Liver (tissue), 9 donors: ENCODE results near the gene HRH3. TPM values are rescaled to one million over a fixed set of nuclear protein-coding genes. Genes with fewer than 3 reads are reported as not detected.

ENCODE experiments used
- DNase-seq: peaks from one replicate; pipeline ENCODE4 v3.0.0-alpha.2; 2017; ENCODE audit warnings: low spot score
- H3K27ac ChIP-seq, 2 donors: one replicate each; pipeline ENCODE4 v1.7.0; 2013; ENCODE audit warnings: inconsistent platforms in 2 of 2, low read length in 2 of 2, control low read depth in 1 of 2, low read depth in 1 of 2, mild to moderate bottlenecking in 1 of 2
- H3K27me3 ChIP-seq, 4 donors: one replicate each; pipeline versions ENCODE4 v1.6.1 to v1.7.0; 2013; ENCODE audit warnings: low read length in 3 of 4, inconsistent platforms in 1 of 4, mild to moderate bottlenecking in 1 of 4, moderate library complexity in 1 of 4; ENCODE audit not compliant: control insufficient read depth in 4 of 4, insufficient read depth in 4 of 4
- H3K36me3 ChIP-seq, 4 donors: one replicate each; pipeline versions ENCODE4 v1.6.1 to v1.7.0; 2013; ENCODE audit warnings: low read length in 3 of 4, mild to moderate bottlenecking in 3 of 4, low read depth in 1 of 4, moderate library complexity in 1 of 4; ENCODE audit not compliant: control insufficient read depth in 4 of 4, insufficient read depth in 3 of 4
- H3K4me1 ChIP-seq, 4 donors: one replicate each; pipeline versions ENCODE4 v1.6.1 to v1.7.0; 2013; ENCODE audit warnings: low read length in 3 of 4, mild to moderate bottlenecking in 3 of 4, moderate library complexity in 1 of 4; ENCODE audit not compliant: control insufficient read depth in 4 of 4, insufficient read depth in 4 of 4
- H3K4me3 ChIP-seq, 3 donors: one replicate each; pipeline versions ENCODE4 v1.6.1 to v1.7.0; 2013; ENCODE audit warnings: low read length in 3 of 3, control low read depth in 1 of 3, low read depth in 1 of 3, mild to moderate bottlenecking in 1 of 3
- H3K9ac ChIP-seq, 2 donors: one replicate each; pipeline ENCODE4 v1.7.0; 2013; ENCODE audit warnings: low read length in 2 of 2, mild to moderate bottlenecking in 2 of 2, moderate library complexity in 2 of 2, control low read depth in 1 of 2, low read depth in 1 of 2
- H3K9me3 ChIP-seq, 4 donors: one replicate each; pipeline versions ENCODE4 v1.6.1 to v1.7.0; 2013; ENCODE audit warnings: low read length in 3 of 4; ENCODE audit not compliant: control insufficient read depth in 4 of 4
- EGR1 ChIP-seq, 2 donors: IDR thresholded peaks; 2 replicates each; pipeline ENCODE4 v1.6.1; 2016 to 2018; ENCODE audit warnings: antibody characterized with exemption in 2 of 2, low read depth in 2 of 2
- FOXA2 ChIP-seq: IDR thresholded peaks from 2 replicates; pipeline ENCODE4 v1.6.1; 2016; ENCODE audit warnings: antibody characterized with exemption
- HNF4A ChIP-seq, 2 donors: conservative IDR thresholded peaks; 2 replicates each; pipeline ENCODE4 v1.6.1; 2016; ENCODE audit warnings: antibody characterized with exemption in 2 of 2, mild to moderate bottlenecking in 2 of 2
- HNF4G ChIP-seq: IDR thresholded peaks from 2 replicates; pipeline ENCODE4 v1.6.1; 2016; ENCODE audit warnings: antibody characterized with exemption
- JUND ChIP-seq, 2 donors: IDR thresholded peaks; 2 replicates each; pipeline ENCODE4 v1.6.1; 2016; ENCODE audit warnings: antibody characterized with exemption in 2 of 2
- RAD21 ChIP-seq, 2 donors: IDR thresholded peaks; 2 replicates each; pipeline ENCODE4 v1.6.1; 2016; ENCODE audit warnings: antibody characterized with exemption in 2 of 2, mild to moderate bottlenecking in 2 of 2
- SP1 ChIP-seq: IDR thresholded peaks from 2 replicates; pipeline ENCODE4 v1.6.1; 2018; ENCODE audit warnings: antibody characterized with exemption, mild to moderate bottlenecking
- YY1 ChIP-seq: IDR thresholded peaks from 2 replicates; pipeline ENCODE4 v1.6.1; 2016; ENCODE audit warnings: antibody characterized with exemption, mild to moderate bottlenecking
- WGBS: extraction: QIAGEN DNeasy Blood & Tissue Kit; methylation state at CpG from one replicate; pipeline ENCODE4 v1.1.7; 2013; 5-methylcytosine and 5-hydroxymethylcytosine counted together
- polyA plus RNA-seq, 2 donors: library from polyadenylated mRNA; stranded (reverse) in 1 of 2; unstranded in 1 of 2; fragments of 200-250 nt in 1 of 2; fragments of >200 nt in 1 of 2; fragmentation: Nextera tagmentation in 1 of 2; extraction: Ambion mirVana in 1 of 2; gene quantifications; one replicate each; pipeline versions ENCODE4 v1.2.1 to v1.2.3, GENCODE V29; 2013 to 2015
- total RNA-seq, 2 donors: library from RNA; depleted of rRNA; stranded (reverse); fragments of >200 nt; gene quantifications; one replicate each; pipeline ENCODE4 v1.2.3, GENCODE V29; 2014
- TF ChIP-seq, protein P1 (sequence below): IDR thresholded peaks from 2 replicates; pipeline ENCODE4 v1.6.1; 2016; ENCODE audit warnings: antibody characterized with exemption, mild to moderate bottlenecking
- TF ChIP-seq, protein P2 (sequence below): IDR thresholded peaks from 2 replicates; pipeline ENCODE4 v1.6.1; 2016; ENCODE audit warnings: antibody characterized with exemption
- TF ChIP-seq, protein P3 (sequence below): IDR thresholded peaks from 2 replicates; pipeline ENCODE4 v1.6.1; 2016; ENCODE audit warnings: antibody characterized with exemption
- donor health status: healthy.
- donor health status: healthy.
- donor health status: healthy.
- donor health status: healthy.
- donor health status: healthy.

The HRH3 gene
- total and polyA plus RNA-seq, 4 donors, result not detected

DNA sequence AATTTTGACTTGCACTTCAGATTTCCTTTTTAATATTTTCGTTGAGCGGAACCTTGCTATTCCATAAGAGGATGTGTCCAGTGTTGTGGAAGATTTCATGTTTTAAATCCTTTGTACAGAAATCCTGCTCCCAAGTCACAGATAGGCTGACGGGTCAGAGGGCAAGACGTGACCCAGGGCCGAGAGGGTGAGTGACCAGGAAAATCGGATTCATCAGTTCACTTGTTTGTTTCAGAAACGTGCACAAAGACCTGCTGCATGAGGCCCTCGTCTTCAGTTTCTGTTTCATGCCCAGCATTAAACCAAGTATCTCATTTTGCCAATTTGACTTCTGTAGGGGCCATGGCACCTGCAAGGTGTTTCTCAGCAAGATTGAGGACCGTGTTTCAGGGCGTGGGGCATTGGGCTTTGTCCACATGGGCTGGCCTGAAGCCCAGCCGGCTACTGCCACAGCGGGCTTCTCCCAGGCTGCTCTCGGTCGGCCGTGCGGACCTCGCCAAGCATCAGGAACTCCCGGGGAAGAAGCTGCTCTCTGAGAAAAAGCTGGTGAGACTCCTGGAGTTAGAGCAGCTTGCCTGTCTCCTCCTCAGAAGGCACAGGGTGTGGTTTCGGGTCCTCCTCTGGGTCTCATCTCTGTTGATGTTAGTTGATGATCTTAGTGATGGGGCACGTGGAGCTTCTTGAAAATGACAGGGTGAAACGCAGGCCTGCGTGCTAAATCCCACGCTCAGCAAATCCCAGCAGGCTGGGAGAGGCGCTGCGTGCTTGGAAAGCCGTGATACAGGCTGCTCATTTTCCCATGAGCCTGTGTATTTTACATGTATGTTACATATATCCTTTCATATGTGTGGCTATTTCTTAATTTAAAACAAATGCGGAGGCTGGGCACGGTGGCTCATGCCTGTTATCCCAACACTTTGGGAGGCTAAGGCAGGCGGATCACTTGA is 26.7 kb downstream of the HRH3 start:
- peaks cover 0 to 11% (median 4%) of the 10 kb centered on the region in 4 donors for H3K4me1 ChIP-seq
- H3K9me3 ChIP-seq, result no peaks in the 10 kb centered on the region
- WGBS, result 66% methylated on average over 29 of the region's 29 CpGs
- no peak overlapping the region for H3K9ac ChIP-seq
- H3K27ac ChIP-seq, result no peak overlapping the region
- no peak overlapping the region for H3K4me3 ChIP-seq
- H3K27me3 ChIP-seq, result no peaks in the 10 kb centered on the region
- TF ChIP-seq HNF4A (conservative IDR thresholded peaks at IDR 0.05), result peak in 1 of 2 donors; percentile 15
- TF ChIP-seq, protein P1, sequence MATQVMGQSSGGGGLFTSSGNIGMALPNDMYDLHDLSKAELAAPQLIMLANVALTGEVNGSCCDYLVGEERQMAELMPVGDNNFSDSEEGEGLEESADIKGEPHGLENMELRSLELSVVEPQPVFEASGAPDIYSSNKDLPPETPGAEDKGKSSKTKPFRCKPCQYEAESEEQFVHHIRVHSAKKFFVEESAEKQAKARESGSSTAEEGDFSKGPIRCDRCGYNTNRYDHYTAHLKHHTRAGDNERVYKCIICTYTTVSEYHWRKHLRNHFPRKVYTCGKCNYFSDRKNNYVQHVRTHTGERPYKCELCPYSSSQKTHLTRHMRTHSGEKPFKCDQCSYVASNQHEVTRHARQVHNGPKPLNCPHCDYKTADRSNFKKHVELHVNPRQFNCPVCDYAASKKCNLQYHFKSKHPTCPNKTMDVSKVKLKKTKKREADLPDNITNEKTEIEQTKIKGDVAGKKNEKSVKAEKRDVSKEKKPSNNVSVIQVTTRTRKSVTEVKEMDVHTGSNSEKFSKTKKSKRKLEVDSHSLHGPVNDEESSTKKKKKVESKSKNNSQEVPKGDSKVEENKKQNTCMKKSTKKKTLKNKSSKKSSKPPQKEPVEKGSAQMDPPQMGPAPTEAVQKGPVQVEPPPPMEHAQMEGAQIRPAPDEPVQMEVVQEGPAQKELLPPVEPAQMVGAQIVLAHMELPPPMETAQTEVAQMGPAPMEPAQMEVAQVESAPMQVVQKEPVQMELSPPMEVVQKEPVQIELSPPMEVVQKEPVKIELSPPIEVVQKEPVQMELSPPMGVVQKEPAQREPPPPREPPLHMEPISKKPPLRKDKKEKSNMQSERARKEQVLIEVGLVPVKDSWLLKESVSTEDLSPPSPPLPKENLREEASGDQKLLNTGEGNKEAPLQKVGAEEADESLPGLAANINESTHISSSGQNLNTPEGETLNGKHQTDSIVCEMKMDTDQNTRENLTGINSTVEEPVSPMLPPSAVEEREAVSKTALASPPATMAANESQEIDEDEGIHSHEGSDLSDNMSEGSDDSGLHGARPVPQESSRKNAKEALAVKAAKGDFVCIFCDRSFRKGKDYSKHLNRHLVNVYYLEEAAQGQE, result no peak
- peaks cover 5 to 27% (median 18%) of the 10 kb centered on the region in 4 donors for H3K36me3 ChIP-seq
- no peak for DNase-seq

DNA sequence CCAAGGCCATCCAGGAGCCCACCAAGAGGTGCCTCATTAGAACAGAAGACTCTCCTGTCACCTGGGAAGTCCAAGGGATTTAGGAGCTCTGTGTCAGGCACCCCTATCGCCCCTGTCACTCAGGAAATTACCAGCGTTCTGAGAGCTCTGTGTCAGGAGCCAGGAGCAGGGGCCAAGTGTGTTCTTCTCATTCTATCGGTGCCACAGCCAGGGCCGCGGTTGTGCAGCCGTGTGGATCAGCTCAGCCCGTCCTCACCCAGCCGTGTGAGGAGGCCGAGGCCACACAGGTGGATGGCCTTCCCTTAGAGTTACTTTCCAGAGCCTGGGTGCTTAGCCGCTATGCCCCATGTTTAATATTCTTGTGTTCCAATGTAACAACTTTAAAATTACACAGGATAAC is 27.4 kb downstream of the HRH3 start:
- TF ChIP-seq FOXA2, result no peak
- TF ChIP-seq, protein P2, sequence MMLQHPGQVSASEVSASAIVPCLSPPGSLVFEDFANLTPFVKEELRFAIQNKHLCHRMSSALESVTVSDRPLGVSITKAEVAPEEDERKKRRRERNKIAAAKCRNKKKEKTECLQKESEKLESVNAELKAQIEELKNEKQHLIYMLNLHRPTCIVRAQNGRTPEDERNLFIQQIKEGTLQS, result no peak
- no peak for TF ChIP-seq HNF4G
- no peak for TF ChIP-seq EGR1 (IDR thresholded peaks at IDR 0.05; ENCODE audit: low read depth in 2 of 2)
- no peak for TF ChIP-seq JUND (IDR thresholded peaks at IDR 0.05)
- TF ChIP-seq, protein P3, sequence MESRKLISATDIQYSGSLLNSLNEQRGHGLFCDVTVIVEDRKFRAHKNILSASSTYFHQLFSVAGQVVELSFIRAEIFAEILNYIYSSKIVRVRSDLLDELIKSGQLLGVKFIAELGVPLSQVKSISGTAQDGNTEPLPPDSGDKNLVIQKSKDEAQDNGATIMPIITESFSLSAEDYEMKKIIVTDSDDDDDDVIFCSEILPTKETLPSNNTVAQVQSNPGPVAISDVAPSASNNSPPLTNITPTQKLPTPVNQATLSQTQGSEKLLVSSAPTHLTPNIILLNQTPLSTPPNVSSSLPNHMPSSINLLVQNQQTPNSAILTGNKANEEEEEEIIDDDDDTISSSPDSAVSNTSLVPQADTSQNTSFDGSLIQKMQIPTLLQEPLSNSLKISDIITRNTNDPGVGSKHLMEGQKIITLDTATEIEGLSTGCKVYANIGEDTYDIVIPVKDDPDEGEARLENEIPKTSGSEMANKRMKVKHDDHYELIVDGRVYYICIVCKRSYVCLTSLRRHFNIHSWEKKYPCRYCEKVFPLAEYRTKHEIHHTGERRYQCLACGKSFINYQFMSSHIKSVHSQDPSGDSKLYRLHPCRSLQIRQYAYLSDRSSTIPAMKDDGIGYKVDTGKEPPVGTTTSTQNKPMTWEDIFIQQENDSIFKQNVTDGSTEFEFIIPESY, result no peak
- no peak for TF ChIP-seq SP1
- no peak for TF ChIP-seq RAD21 (IDR thresholded peaks at IDR 0.05)
- TF ChIP-seq YY1, result no peak
- peaks cover 0 to 20% (median 13%) of the 10 kb centered on the region in 4 donors for H3K36me3 ChIP-seq
- no peak overlapping the region for H3K27ac ChIP-seq
- no peak overlapping the region for H3K9ac ChIP-seq
- no peaks in the 10 kb centered on the region for H3K27me3 ChIP-seq
- no peak for DNase-seq
- H3K9me3 ChIP-seq, result no peaks in the 10 kb centered on the region
- peaks cover 0 to 11% (median 5%) of the 10 kb centered on the region in 4 donors for H3K4me1 ChIP-seq
- WGBS, result 83% methylated on average over 10 of the region's 10 CpGs
- no peak overlapping the region for H3K4me3 ChIP-seq
